ENCODE data around the gene TRAP1.

GRCh38 chr16:3640207-3640606 lies 77.1 kb downstream of the TRAP1 start:
- TF ChIP-seq CTCF (IDR thresholded peaks at IDR 0.05; ENCODE audit: poor library complexity) (no peak), EZH2 (IDR thresholded peaks at IDR 0.05; ENCODE audit: borderline replicate concordance) (no peak)

Measured in hepatocyte (in vitro differentiated cells).